H4 (cell line): ENCODE results near the gene OTUB2. TPM values are rescaled to one million over a fixed set of nuclear protein-coding genes. Genes with fewer than 3 reads are reported as not detected.

ENCODE experiments used
- DNase-seq: peaks from one replicate; pipeline ENCODE4 v3.0.0-alpha.2; 2015; ENCODE audit warnings: low spot score
- total RNA-seq: library from RNA; depleted of rRNA; stranded (reverse); fragments of >200 nt; shearing (Covaris generic); gene quantifications from 2 replicates; pipeline ENCODE4 v1.2.3, GENCODE V29; 2014

OTUB2 gene
- total RNA-seq, 1 experiment from 2014 or later, result 1.7 TPM

DNA sequence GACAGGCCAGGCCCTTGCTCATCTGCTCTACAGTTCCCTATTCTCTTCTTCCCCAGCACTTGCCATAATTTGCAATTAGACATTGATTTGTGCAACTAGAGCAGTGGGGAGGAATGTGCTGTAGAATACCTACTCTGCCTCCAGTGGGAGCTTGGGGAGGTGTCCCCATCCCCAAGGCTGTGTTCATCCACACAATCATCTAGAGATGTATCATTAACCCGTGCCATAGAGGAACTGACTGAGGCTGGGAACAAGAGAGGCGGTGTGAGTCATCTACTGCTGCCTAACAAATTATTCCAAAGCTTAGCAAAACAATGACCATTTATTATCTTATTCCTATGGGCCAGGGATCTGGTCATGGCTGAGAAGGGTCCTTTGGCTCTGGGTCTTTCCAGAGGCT is 5.1 kb upstream of the OTUB2 start:
- no peak for DNase-seq

GRCh38 chr14:94021416-94022157 is 4.6 kb upstream of the OTUB2 start:
- no peak for DNase-seq

DNA sequence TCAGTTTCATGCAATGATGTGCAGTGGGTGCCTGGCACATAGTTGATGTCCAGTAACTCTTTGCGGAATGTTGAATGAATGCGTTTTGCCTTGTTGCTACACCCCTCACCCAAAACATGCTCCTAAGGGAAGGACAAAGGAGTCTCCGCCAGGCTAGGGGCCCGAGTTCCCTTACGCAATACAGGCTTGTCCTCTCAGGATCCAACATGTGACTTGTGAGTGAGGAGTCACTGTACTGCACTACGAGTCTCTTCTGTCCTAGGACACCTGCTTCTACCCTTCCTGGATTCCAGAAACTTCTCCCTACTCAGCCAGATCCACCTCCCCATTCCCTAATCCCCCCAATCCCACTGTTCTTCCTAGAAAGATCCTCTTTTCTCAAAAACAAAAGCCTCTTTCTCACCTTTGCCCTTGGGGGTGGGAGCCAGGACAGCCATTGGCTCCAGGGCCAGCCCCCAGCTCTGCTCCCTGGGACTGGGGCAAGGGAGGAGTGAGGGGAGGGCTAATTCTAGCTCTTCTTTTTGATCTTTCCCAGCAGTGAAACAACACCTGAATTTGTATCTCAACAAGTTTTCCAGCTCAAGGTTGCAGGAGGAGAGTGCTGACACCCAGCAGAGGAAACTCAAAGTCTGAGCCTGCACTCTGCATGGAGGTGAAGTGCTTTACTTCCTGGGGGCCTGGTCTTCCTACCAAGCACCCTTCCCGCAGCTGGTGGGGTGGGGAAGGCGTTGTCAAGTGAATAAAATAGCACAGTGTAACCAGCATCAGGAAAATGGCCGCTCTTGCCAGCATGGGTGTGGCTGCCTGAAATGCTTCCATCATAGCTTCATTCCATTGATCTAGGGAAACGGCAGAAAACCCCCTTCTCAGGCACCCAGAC is 3.4 kb upstream of the OTUB2 start:
- DNase-seq, result no peak

DNA sequence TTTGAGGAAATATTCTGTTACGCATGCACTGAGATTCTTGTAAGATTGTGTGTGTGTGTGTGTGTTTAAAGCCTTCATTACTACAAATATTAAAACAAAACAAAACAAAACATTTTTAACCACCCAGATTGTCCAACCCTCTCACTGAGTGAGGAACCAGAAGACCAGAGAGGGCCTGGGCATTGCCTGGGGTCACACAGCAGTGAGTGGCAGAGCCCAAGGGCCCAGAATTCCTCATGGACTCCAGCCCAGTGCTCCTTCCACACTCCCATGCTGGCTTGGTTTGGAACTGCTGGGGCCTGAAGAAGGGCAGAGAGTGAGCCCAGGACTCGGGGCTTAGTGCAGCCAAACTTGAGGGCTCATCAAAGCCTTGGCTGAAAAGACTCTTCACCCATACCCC is 1.6 kb upstream of the OTUB2 start:
- DNase-seq, result no peak

DNA sequence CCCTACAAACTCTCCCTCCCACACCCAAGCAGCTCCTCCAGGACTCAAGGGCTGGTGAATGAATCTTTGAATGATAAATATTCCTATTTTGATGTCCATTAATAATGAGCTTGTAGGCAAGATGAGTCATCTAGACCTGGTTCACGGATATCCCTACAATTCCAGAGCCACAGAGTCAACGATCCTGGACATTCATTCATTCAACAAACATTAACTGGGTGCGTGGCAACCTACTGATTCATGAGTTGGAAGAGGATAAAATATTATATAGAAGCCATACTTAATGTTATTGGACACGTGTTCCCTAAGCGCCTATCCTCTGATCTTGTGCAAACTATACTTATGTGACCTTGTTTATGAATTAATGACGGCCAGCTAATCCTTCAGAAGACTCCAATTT is 420 bp upstream of the OTUB2 start:
- no peak for DNase-seq

- no peak for DNase-seq
Observed at GRCh38 chr14:94026889-94027469, 839 bp downstream of the OTUB2 start.

DNA sequence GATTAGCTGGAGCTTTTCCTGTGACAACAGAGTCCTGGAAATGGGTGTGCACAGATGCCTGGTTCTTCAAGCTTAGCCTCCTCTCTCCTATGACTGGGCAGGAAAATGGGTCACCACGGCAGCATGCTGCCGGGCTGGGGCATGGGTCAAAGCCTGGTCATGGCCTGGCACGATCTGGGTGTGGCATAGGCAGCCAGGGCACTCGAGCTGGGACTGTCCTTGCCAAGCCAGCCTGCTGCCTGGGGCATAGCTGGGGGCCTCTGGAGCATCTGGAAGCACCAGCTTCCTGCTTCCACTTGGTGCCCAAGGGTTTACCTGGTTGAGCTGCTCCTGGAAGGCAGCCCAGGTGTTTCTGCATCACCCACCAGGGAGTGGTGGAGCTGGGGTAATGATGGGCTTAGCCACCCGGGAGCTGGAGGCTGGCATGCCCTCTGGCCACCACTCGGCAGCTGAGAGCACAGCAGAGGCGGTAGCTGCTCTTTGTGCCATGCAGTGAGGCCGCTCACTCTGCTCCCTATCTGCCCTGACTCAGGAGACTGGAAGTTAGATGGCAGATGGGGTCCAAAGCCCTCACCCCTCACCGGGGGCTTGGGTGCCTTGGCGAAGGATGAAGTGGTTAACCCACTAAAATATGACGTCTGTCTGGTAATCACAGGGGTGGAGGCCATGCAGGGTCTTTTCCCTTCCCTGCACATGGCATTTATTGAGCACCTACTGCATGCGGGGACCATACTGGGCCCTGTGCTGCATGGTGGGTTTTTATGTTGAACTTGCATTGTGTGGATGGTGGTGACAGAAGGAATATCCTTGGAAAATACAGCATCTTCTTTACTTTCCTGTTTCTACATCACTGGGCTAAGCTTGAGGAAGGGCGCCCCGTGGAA is 1.7 kb downstream of the OTUB2 start:
- DNase-seq, result no peak

GRCh38 chr14:94028450-94028826 is 2.3 kb downstream of the OTUB2 start:
- peak; percentile 39 for DNase-seq

DNA sequence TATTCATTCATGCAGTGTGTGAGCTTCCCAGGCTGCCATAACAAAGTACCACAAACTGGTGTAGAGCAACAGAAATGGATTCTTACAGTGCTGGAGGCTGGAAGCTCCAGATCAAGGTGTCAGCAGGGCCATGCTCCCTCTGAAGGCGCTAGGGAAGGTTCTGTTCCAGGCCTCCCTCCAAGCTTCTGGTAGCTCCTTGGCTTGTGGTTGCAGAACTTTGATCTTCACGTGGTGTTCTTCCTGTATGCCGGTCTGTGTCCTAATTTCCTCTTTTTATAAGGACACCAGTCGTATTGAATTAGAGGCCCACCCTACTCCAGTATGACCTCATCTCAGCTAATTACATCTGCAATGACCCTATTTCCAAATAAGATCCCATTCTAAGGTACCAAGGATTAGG is 3.1 kb downstream of the OTUB2 start:
- DNase-seq, result no peak

GRCh38 chr14:94029671-94030203 is 3.6 kb downstream of the OTUB2 start:
- no peak for DNase-seq

DNA sequence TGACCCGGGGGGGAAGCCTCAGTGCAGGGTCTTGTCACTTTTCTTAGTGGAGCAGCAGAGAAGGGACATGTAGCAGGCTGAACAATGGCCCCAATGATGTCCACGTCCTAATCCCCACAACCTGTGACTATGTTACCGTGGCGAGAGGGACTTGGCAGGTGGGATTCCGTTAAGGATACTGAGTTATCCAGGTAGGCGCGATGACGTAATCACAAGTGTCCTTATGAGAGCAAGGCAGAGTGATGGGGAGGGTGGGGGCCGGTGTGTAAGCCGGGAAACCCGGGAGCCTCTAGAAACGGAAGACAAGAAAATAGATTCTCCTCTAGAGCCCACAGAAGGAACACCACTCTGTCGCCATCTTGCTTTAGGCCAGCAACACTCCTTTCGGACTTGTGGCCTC is 4.4 kb downstream of the OTUB2 start:
- DNase-seq, result no peak

GRCh38 chr14:94031161-94031882 is 5.2 kb downstream of the OTUB2 start:
- DNase-seq, result no peak

DNA sequence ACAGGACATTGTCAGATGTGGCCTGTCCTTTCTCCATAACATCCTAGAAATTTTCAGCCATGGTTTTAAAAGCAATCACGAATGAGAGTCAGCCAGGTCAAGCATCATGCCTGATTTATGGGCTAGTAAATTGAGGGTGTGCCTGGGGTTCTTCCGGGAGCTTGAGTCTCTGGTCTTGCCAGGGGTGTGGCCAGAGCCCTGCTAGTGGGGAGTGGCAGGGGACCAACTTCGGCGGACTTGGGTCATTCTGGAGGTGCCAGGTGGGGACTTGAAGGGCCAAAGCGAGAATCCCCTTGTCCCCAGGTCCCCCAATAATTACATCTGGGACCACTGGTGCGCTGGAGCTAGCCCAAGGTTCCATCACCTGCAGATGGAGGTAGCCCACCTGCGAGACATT is 5.7 kb downstream of the OTUB2 start:
- no peak for DNase-seq

DNA sequence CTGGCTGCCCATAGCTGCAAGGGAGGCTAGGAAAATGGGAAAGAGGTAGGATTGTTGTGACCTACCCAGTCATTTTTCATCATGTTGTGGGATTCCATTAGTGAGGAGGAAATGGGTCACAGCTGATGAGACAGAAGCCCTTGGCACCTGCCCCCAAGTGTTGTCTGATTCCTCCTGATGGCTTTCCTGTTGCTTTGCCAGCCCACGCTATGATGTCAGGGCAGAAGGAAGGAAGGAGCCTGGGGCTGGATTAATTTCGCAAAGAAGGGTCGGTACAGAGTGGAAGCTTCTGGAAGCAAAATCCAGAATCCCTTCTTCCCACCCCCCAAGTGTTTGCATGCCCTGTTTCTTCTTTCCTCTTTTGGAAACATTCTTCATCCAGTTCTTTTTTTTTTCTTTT is 8.7 kb downstream of the OTUB2 start:
- no peak for DNase-seq

GRCh38 chr14:94036313-94037167 is 10.4 kb downstream of the OTUB2 start:
- DNase-seq, result peak; percentile 48

GRCh38 chr14:94037954-94038353 is 11.8 kb downstream of the OTUB2 start:
- DNase-seq, result no peak

DNA sequence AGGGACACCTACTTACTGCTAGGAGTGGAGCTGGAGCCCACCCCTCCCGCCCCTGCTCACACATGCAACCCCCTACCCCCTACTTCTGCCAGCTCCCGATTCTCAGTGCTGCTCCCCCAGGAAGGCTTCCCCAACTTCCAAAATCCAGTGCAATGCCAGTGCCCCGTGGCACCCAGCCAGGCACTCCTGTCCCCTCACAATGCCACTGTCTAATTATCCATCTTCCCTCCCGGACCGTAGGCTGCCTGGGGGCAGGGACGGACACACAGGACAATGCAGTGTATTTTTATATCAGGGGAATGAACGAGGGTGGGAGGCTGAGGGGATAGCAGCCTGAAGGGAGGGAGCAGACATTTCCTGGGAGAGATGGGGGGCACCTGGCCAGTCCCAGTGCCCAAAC is 12.4 kb downstream of the OTUB2 start:
- no peak for DNase-seq

GRCh38 chr14:94038921-94039629 is 12.9 kb downstream of the OTUB2 start:
- DNase-seq, result no peak

- no peak for DNase-seq
Observed at GRCh38 chr14:94040247-94040646, 14.1 kb downstream of the OTUB2 start.
